Nephron progenitor cell (in vitro differentiated cells): ENCODE results near the gene KRTAP2-2.
"Not testable (repeated sequence)": the region's sequence is repeated elsewhere in the genome, so short reads cannot be mapped to it uniquely, and the experiment has no call there.

Experiments
- DNase-seq: peaks from one replicate; pipeline ENCODE4 v3.0.0; 2021
- H3K27ac Mint-ChIP-seq: 2 replicates; pipeline ENCODE4 v1.8.0; 2021; ENCODE audit warnings: mild to moderate bottlenecking, moderate library complexity, mixed read lengths
- H3K27me3 Mint-ChIP-seq: 2 replicates; pipeline ENCODE4 v1.8.0; 2021; ENCODE audit warnings: mild to moderate bottlenecking, low read depth, mixed read lengths; ENCODE audit not compliant: poor library complexity
- H3K36me3 Mint-ChIP-seq: 2 replicates; pipeline ENCODE4 v1.8.0; 2021; ENCODE audit warnings: low read depth, mixed read lengths
- H3K4me1 Mint-ChIP-seq: 2 replicates; pipeline ENCODE4 v1.8.0; 2021; ENCODE audit warnings: mixed read lengths
- H3K4me3 Mint-ChIP-seq: 2 replicates; pipeline ENCODE4 v1.8.0; 2021; ENCODE audit warnings: mild to moderate bottlenecking, moderate library complexity, mixed read lengths
- H3K9me3 Mint-ChIP-seq: 2 replicates; pipeline ENCODE4 v1.8.0; 2021; ENCODE audit warnings: mild to moderate bottlenecking, moderate library complexity, mixed read lengths
- CTCF ChIP-seq: fragments of 200-600 bp; sonication (generic); IDR thresholded peaks from 2 replicates; pipeline ENCODE4 v1.5.0; 2021; ENCODE audit warnings: antibody characterized with exemption

KRTAP2-2 gene

DNA sequence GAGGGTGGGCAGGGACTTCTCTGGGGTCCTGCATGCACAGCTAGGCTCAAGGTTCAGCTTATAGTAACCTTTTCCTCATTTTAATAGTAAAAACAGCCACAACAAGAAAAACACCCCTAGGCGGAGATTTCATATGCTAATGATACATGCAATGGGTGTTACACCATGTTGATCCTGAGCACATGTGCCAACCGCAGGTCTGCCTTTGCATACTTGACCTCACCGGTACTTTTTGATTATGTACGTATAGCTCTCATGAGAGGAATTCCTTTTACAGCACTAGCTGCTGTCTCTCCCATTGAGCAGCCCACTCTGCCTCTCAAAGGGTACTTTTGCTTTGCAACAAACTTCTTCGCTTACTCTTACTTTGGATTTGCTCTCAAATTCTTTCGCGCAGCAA is 41.0 kb upstream of the KRTAP2-2 start:
- no peak overlapping the region for H3K27ac Mint-ChIP-seq
- peaks cover 21% of the 10 kb centered on the region for H3K9me3 Mint-ChIP-seq
- TF ChIP-seq CTCF, result no peak
- no peak overlapping the region for H3K4me3 Mint-ChIP-seq
- no peak for DNase-seq
- H3K36me3 Mint-ChIP-seq, result no peaks in the 10 kb centered on the region
- H3K27me3 Mint-ChIP-seq, result peaks cover 12% of the 10 kb centered on the region
- no peaks in the 10 kb centered on the region for H3K4me1 Mint-ChIP-seq

GRCh38 chr17:41088760-41089352 is 33.8 kb upstream of the KRTAP2-2 start:
- not testable (repeated sequence) for H3K4me3 Mint-ChIP-seq, DNase-seq, H3K36me3 Mint-ChIP-seq, H3K27me3 Mint-ChIP-seq, H3K4me1 Mint-ChIP-seq, H3K27ac Mint-ChIP-seq
- H3K9me3 Mint-ChIP-seq, result peaks cover 19% of the 10 kb centered on the region

DNA sequence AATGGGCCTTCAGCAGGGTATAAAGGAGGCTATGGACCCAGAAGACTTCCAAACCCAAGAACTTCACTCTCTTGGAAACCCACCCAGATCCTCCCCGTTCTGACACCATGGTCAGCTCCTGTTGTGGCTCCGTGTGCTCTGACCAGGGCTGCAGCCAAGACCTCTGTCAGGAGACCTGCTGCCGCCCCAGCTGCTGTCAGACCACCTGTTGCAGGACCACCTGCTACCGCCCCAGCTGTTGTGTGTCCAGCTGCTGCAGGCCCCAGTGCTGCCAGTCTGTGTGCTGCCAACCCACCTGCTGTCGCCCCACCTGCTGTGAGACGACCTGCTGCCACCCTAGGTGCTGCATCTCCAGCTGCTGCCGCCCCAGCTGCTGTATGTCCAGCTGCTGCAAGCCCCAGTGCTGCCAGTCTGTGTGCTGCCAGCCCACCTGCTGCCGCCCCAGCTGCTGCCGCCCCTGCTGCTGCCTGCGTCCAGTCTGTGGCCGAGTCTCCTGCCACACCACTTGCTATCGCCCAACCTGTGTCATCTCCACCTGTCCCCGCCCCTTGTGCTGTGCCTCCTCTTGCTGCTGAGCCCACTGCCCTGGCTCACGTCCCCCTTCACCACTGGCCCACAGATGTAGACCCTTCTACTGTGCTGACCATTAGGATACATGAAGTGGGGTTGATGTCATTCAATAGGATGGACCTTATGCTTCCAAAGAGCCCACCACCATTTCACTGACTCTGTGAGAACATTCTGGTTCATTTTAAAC is 29.2 kb upstream of the KRTAP2-2 start, which contains the start of gene KRTAP4-7:
KRTAP4-7 (plus strand) TSS at position 51 of the 757 bp plus-strand sequence; CDS start at position 108, 57 bp downstream.
- not testable (repeated sequence) for H3K4me3 Mint-ChIP-seq, H3K36me3 Mint-ChIP-seq, H3K4me1 Mint-ChIP-seq, DNase-seq, H3K9me3 Mint-ChIP-seq, H3K27ac Mint-ChIP-seq, H3K27me3 Mint-ChIP-seq

GRCh38 chr17:41083427-41083826 is 28.4 kb upstream of the KRTAP2-2 start:
- not testable (repeated sequence) for DNase-seq, H3K36me3 Mint-ChIP-seq, H3K4me3 Mint-ChIP-seq, H3K27me3 Mint-ChIP-seq, H3K27ac Mint-ChIP-seq, H3K4me1 Mint-ChIP-seq, H3K9me3 Mint-ChIP-seq

- peaks cover 5% of the 10 kb centered on the region for H3K27me3 Mint-ChIP-seq
- H3K4me1 Mint-ChIP-seq, result no peaks in the 10 kb centered on the region
- H3K4me3 Mint-ChIP-seq, result no peak overlapping the region
Observed at GRCh38 chr17:41082626-41083025, 27.6 kb upstream of the KRTAP2-2 start.

DNA sequence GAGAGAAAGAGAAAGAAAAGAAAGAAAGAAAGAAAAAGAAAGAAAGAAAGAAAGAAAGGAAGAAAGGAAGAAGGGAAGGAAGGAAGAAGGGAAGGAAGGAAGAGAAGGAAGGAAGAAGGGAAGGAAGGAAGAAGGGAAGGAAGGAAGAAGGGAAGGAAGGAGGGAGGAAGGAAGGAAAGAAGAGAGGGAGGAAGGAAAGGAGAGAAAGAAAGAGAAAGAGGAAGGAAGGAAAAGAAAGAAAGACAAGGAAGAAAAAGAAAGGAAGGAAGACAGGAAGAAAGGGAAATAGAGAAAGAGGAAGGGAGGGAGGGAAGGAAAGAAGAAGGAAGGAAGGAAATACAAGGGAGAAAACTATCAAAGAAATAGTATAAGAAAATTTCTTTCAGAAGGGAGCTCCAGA is 21.8 kb upstream of the KRTAP2-2 start:
- Mint-ChIP-seq H3K27ac (no peak overlapping the region), H3K4me1 (no peaks in the 10 kb centered on the region), H3K27me3 (peaks cover 7% of the 10 kb centered on the region), H3K4me3 (no peak overlapping the region), H3K36me3 (no peaks in the 10 kb centered on the region), H3K9me3 (no peaks in the 10 kb centered on the region)
- no peak for DNase-seq
- TF ChIP-seq CTCF, result no peak

More at GRCh38 chr17:41082626-41083025, 27.6 kb upstream of the KRTAP2-2 start:
- no peak for TF ChIP-seq CTCF
- no peaks in the 10 kb centered on the region for H3K9me3 Mint-ChIP-seq
- no peaks in the 10 kb centered on the region for H3K36me3 Mint-ChIP-seq
- DNase-seq, result no peak
- no peak overlapping the region for H3K27ac Mint-ChIP-seq

DNA sequence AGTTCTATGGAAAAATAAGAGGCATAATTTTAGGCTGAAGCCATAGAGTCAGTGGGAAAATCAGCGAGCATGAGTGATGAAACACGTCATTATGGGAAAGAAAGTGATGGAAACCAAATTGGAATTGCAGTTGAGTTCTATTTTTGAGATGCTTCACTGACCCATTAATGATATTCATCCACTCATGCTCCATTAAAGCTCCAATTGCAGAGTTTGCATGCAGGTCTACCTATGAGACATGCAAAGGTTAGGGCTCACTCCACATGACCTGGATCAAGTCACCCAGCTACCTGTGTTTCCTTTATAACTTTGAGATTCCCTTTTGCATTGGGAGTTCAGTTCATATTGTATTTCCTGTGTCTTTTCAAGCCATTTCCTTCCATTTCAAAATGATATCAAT is 18.6 kb upstream of the KRTAP2-2 start:
- Mint-ChIP-seq H3K27ac (no peak overlapping the region), H3K4me1 (no peaks in the 10 kb centered on the region), H3K9me3 (no peaks in the 10 kb centered on the region), H3K4me3 (no peak overlapping the region), H3K36me3 (no peaks in the 10 kb centered on the region), H3K27me3 (peaks cover 7% of the 10 kb centered on the region)
- no peak for TF ChIP-seq CTCF
- DNase-seq, result no peak
